Measurements from ENCODE around the gene RUNDC1.
"Not testable (repeated sequence)": the region's sequence is repeated elsewhere in the genome, so short reads cannot be mapped to it uniquely, and the experiment has no call there.

RUNDC1 gene

DNA sequence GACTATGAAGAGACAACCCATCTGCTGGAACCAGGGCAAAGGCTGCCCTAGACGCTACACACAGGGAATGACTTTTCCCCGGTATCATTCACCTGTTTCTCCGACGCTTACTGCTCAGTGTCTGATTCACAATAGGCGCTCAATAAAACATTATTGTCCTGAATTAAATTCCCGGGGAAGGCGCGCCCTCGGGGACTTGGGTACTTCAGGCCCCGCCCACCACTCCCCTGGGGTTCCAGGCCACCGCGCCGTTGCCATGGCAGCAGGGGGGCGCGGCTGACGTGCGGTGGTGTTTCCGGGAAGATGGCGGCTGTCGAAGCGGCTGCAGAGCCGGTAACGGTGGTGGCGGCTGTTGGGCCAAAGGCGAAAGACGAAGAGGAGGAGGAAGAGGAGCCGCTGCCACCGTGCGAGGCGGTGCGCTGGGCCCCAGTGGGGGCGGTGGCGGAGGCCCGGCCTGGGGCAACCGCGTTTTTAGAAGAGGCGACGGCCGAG, at the start of gene RUNDC1:
TSS of gene RUNDC1 (plus strand) at position 292 of the 492 bp plus-strand sequence. CDS start at position 304, 12 bp downstream.
- DNase-seq (ENCODE audit: low read depth): peak; percentile 83

DNA sequence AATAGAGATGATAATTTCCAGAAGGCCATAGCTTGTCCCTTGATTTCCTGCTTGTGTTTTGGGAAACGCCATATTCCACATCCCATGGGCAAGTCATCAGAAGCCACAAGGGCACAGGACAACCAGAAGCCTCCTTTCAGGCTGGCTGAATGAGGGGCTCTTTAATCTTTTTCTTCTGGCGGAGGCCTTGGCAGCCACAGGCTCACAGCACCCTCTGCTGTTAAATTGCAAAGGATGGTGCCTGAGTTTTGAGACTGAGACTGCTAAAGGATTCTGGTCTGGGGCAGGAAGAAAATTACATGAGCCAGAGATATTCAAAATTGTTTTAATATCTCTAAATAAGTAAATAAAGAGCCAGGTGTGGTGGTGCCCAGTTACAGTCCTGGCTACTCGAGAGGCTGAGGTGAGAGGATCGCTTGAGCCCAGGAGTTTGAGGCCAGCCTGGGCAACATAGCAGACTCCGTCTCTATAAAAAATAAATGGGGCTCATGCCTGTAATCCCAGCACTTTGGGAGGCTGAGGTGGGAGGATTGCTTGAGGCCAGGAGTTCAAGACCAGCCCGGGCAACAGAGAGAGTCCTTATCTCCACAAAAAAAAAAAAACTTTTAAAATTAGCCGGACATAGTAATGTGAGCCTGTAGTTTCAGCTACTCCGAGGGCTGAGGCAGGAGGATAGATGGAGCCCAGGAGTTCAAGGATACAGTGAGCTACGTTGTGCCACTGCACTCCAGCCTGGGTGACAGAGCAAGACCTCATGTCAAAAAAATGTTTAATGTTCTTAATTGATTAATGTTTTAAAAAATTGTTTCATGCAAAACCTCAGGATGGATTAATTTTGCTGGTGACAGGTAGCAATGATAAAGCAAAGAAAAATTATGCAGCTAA, 42.4 kb upstream of the RUNDC1 start:
- DNase-seq (ENCODE audit: low read depth): no peak

GRCh38 chr17:42944211-42944610, 36.2 kb upstream of the RUNDC1 start:
- no peak for DNase-seq (ENCODE audit: low read depth)

- DNase-seq (ENCODE audit: low read depth): no peak
These were observed 33.6 kb upstream of the RUNDC1 start for GRCh38 chr17:42946812-42947211.

GRCh38 chr17:42950044-42950783, 30.2 kb upstream of the RUNDC1 start:
- no peak for DNase-seq (ENCODE audit: low read depth)

DNA sequence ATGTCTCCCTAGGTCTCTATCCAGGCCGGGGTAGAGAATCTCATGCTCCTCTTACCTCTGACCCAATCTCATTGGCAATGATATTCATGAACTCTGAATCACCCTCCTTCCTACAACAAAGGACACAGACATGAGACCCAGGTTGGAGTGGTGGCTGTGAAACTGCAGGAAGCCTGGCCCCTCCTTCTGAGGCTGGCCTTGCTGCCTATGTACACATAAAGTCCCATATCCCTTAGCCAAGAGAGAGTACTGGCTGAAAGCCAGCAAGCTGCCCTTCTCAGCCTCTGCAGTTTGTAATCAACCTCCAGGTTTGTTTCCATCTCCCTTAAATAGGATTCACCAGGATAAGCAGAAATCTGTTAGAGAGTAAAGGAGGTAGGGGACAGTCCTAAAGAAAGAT, 26.7 kb upstream of the RUNDC1 start:
- no peak for DNase-seq (ENCODE audit: low read depth)

- DNase-seq (ENCODE audit: low read depth): peak; percentile 84
These were observed 16.0 kb upstream of the RUNDC1 start, which contains the start of gene AARSD1 for GRCh38 chr17:42964161-42964932. Gene AARSD1 (minus strand): TSS chr17:42964454. CDS start chr17:42964440, 14 bp downstream.

- DNase-seq (ENCODE audit: low read depth): no peak
These were observed 12.4 kb upstream of the RUNDC1 start for GRCh38 chr17:42967925-42968324.

- DNase-seq (ENCODE audit: low read depth): no peak
These were observed 11.3 kb upstream of the RUNDC1 start for GRCh38 chr17:42969001-42969581.

DNA sequence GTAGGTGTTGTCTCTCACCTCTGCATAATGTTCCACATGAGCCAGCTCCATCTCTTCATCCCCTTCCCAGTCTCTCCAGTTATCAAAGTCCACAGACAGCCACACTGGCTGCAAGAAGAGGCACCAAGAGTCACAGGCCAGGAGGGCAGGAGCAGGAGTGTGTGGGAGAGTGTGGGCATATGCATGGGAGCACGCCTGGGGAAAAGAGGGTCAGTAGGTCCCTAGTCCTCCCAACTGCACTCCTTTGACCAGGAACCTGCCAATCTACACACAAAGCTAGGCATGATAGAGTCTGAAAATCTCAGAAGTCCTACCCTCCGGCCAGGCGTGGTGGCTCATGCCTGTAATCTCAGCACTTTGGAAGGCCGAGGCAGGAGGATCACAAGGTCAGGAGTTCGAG, 8.8 kb upstream of the RUNDC1 start:
- DNase-seq (ENCODE audit: low read depth): no peak

DNA sequence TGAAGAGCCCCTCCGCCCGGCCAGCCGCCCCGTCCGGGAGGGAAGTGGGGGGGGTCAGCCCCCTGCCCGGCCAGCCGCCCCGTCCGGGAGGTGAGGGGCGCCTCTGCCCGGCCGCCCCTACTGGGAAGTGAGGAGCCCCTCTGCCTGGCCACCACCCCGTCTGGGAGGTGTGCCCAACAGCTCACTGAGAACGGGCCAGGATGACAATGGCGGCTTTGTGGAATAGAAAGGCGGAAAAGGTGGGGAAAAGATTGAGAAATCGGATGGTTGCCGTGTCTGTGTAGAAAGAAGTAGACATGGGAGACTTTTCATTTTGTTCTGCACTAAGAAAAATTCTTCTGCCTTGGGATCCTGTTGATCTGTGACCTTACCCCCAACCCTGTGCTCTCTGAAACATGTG, 7.0 kb upstream of the RUNDC1 start:
- not testable (repeated sequence) for DNase-seq (ENCODE audit: low read depth)

DNA sequence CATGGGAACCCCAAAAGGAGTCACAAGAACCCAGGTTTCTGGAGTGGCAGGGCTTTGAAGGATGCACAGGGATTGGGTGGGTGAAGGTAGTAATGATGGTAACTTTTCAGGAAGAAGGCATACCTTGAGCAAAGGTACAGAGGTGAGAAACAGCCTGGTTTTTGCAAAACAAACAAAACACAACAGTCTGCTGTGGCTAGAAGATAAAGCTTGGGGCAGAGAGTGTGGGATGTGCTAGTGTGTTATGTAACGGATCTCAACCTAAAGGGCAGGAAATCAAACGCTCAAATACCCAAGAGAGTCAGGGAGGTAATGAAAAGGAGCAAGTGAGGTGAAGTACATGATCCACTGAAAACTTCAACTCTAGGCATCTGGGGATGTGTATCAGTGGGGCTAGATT, 5.1 kb upstream of the RUNDC1 start:
- no peak for DNase-seq (ENCODE audit: low read depth)

- DNase-seq (ENCODE audit: low read depth): not testable (repeated sequence)
These were observed 4.7 kb upstream of the RUNDC1 start for GRCh38 chr17:42975701-42976100.

DNA sequence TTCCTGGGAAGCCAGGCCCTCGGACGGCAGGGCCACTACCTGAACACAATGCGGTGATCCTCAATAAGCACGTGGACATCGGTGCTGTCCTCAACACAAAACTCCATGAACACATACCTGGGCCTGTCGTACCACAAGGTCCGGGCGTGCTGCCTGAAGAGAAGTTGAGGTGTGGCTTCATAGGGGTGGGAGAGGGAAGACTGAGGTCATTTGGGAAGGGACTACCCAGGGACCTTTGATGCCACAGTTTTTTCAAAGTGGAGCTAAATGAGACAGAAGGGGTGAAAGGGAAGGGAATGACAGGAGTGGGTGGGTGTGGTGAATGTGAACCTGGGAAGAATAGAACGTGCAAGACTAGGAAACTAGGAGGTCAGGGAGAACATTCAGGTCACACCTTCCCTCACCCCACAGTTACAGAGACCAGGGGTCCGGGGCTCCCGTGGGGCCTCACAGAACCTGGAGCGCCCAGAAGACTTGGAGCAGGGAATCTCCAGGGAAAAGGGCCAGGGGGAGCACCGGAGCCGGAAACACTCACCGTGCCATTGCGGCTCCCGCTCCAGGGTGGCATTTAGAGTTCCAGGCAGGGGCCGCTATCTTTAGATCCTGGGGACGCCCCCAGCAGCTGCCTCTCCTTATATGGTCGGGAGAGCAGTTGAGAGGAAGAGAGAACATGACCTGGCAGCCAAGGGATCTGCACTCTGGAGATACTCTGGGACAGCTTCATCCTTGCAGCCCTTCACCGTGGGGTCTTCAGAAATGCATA, 673 bp upstream of the RUNDC1 start, which contains the start of gene PTGES3L:
TSS of gene PTGES3L (minus strand) at position 570 of the 763 bp plus-strand sequence. CDS start at position 543, 27 bp downstream.
- DNase-seq (ENCODE audit: low read depth): no peak

DNA sequence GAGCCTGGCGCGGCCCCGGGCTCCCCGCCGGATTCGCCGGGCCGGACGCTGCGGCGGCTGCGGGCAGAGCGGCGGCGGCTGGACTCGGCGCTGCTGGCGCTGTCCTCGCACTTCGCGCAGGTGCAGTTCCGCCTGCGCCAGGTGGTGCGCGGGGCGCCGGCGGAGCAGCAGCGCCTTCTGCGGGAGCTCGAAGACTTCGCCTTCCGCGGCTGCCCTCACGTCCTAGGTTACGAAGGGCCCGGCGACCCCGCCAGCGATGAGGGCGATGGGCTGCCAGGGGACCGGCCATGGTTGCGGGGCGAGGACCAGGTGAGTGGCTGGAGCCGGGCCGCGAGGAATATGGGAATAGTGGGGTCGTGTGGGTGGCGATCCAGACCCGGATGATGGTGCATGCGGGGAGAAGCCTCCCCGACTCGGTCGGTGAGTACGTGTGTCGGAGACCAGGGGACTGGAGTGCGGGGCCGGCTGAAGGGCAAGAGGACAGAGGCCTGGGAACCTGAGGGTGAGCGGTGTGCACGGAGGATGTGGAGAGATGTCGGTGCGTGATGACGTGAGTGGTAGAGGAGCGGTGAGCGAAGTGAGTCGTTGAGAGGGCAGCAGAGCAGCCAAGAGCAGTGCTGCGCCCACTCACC, 517 bp downstream of the RUNDC1 start:
- DNase-seq (ENCODE audit: low read depth): peak; percentile 29

DNA sequence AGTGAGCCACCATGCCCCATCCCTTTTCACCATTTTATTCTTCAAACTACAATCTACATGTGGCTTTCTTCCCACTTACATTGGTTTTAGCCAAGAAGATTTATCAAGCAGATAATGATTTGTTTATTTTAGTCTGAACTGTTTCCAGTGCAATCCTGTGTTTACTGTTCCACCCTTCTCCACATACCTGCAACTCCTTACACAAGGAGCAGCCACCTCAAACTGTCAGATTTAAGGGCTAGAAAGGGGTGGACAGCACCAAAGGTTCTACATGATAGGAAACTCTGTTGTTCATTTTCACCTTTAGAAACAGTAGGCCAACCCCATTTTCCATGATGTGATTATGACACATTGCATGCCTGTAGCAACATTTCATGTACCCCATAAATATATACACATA, 1.9 kb downstream of the RUNDC1 start:
- DNase-seq (ENCODE audit: low read depth): no peak

- no peak for DNase-seq (ENCODE audit: low read depth)
These were observed 4.9 kb downstream of the RUNDC1 start for GRCh38 chr17:42985225-42985624.

- no peak for DNase-seq (ENCODE audit: low read depth)
These were observed 8.8 kb downstream of the RUNDC1 start for GRCh38 chr17:42989141-42989540.

GRCh38 chr17:42989726-42990652, 9.6 kb downstream of the RUNDC1 start:
- no peak for DNase-seq (ENCODE audit: low read depth)

Data from activated gamma-delta T cell treated with anti-CD3 and anti-CD28 coated beads, Interleukin-2, amount 50 U/mL, for 16 hours (primary cell).